Liver (tissue), 9 donors: ENCODE measurements around the gene ZCCHC8. TPM values are rescaled to one million over a fixed set of nuclear protein-coding genes. Genes with fewer than 3 reads are reported as not detected.

ENCODE experiments used
- DNase-seq: peaks from one replicate; pipeline ENCODE4 v3.0.0-alpha.2; 2017; ENCODE audit warnings: low spot score
- H3K27ac ChIP-seq, 2 donors: one replicate each; pipeline ENCODE4 v1.7.0; 2013; ENCODE audit warnings: inconsistent platforms in 2 of 2, low read length in 2 of 2, control low read depth in 1 of 2, low read depth in 1 of 2, mild to moderate bottlenecking in 1 of 2
- H3K27me3 ChIP-seq, 4 donors: one replicate each; pipeline versions ENCODE4 v1.6.1 to v1.7.0; 2013; ENCODE audit warnings: low read length in 3 of 4, inconsistent platforms in 1 of 4, mild to moderate bottlenecking in 1 of 4, moderate library complexity in 1 of 4; ENCODE audit not compliant: control insufficient read depth in 4 of 4, insufficient read depth in 4 of 4
- H3K36me3 ChIP-seq, 4 donors: one replicate each; pipeline versions ENCODE4 v1.6.1 to v1.7.0; 2013; ENCODE audit warnings: low read length in 3 of 4, mild to moderate bottlenecking in 3 of 4, low read depth in 1 of 4, moderate library complexity in 1 of 4; ENCODE audit not compliant: control insufficient read depth in 4 of 4, insufficient read depth in 3 of 4
- H3K4me1 ChIP-seq, 4 donors: one replicate each; pipeline versions ENCODE4 v1.6.1 to v1.7.0; 2013; ENCODE audit warnings: low read length in 3 of 4, mild to moderate bottlenecking in 3 of 4, moderate library complexity in 1 of 4; ENCODE audit not compliant: control insufficient read depth in 4 of 4, insufficient read depth in 4 of 4
- H3K4me3 ChIP-seq, 3 donors: one replicate each; pipeline versions ENCODE4 v1.6.1 to v1.7.0; 2013; ENCODE audit warnings: low read length in 3 of 3, control low read depth in 1 of 3, low read depth in 1 of 3, mild to moderate bottlenecking in 1 of 3
- H3K9ac ChIP-seq, 2 donors: one replicate each; pipeline ENCODE4 v1.7.0; 2013; ENCODE audit warnings: low read length in 2 of 2, mild to moderate bottlenecking in 2 of 2, moderate library complexity in 2 of 2, control low read depth in 1 of 2, low read depth in 1 of 2
- H3K9me3 ChIP-seq, 4 donors: one replicate each; pipeline versions ENCODE4 v1.6.1 to v1.7.0; 2013; ENCODE audit warnings: low read length in 3 of 4; ENCODE audit not compliant: control insufficient read depth in 4 of 4
- ATF3 ChIP-seq: IDR thresholded peaks from 2 replicates; pipeline ENCODE4 v1.6.1; 2016; ENCODE audit warnings: antibody characterized with exemption
- CTCF ChIP-seq: fragments of 150-350 bp; IDR thresholded peaks from 2 replicates; pipeline ENCODE4 v1.5.1; 2017; ENCODE audit warnings: improper control_type of control experiment, low read depth, low read length; ENCODE audit not compliant: missing input control
- EGR1 ChIP-seq, 2 donors: IDR thresholded peaks; 2 replicates each; pipeline ENCODE4 v1.6.1; 2016 to 2018; ENCODE audit warnings: antibody characterized with exemption in 2 of 2, low read depth in 2 of 2
- FOXA1 ChIP-seq: IDR thresholded peaks from 2 replicates; pipeline ENCODE4 v1.6.1; 2016; ENCODE audit warnings: antibody characterized with exemption
- FOXA2 ChIP-seq: IDR thresholded peaks from 2 replicates; pipeline ENCODE4 v1.6.1; 2016; ENCODE audit warnings: antibody characterized with exemption
- GABPA ChIP-seq, 2 donors: IDR thresholded peaks in 1 of 2; conservative IDR thresholded peaks in 1 of 2; 2 replicates each; pipeline ENCODE4 v1.6.1; 2016; ENCODE audit warnings: antibody characterized with exemption in 2 of 2, mild to moderate bottlenecking in 1 of 2, moderate library complexity in 1 of 2
- HNF4A ChIP-seq, 2 donors: conservative IDR thresholded peaks; 2 replicates each; pipeline ENCODE4 v1.6.1; 2016; ENCODE audit warnings: antibody characterized with exemption in 2 of 2, mild to moderate bottlenecking in 2 of 2
- HNF4G ChIP-seq: IDR thresholded peaks from 2 replicates; pipeline ENCODE4 v1.6.1; 2016; ENCODE audit warnings: antibody characterized with exemption
- JUND ChIP-seq, 2 donors: IDR thresholded peaks; 2 replicates each; pipeline ENCODE4 v1.6.1; 2016; ENCODE audit warnings: antibody characterized with exemption in 2 of 2
- MAX ChIP-seq: IDR thresholded peaks from 2 replicates; pipeline ENCODE4 v1.6.1; 2016; ENCODE audit warnings: antibody characterized with exemption
- NR2F2 ChIP-seq: IDR thresholded peaks from 2 replicates; pipeline ENCODE4 v1.6.1; 2016; ENCODE audit warnings: antibody characterized with exemption
- RAD21 ChIP-seq, 2 donors: IDR thresholded peaks; 2 replicates each; pipeline ENCODE4 v1.6.1; 2016; ENCODE audit warnings: antibody characterized with exemption in 2 of 2, mild to moderate bottlenecking in 2 of 2
- REST ChIP-seq: IDR thresholded peaks from 2 replicates; pipeline ENCODE4 v1.6.1; 2016; ENCODE audit warnings: antibody characterized with exemption, mild to moderate bottlenecking
- RXRA ChIP-seq, 2 donors: IDR thresholded peaks; 2 replicates each; pipeline ENCODE4 v1.6.1; 2017 to 2018; ENCODE audit warnings: antibody characterized with exemption in 2 of 2, mild to moderate bottlenecking in 1 of 2
- SP1 ChIP-seq: IDR thresholded peaks from 2 replicates; pipeline ENCODE4 v1.6.1; 2018; ENCODE audit warnings: antibody characterized with exemption, mild to moderate bottlenecking
- TAF1 ChIP-seq: conservative IDR thresholded peaks from 2 replicates; pipeline ENCODE4 v1.6.1; 2016; ENCODE audit warnings: antibody characterized with exemption, mild to moderate bottlenecking
- YY1 ChIP-seq: IDR thresholded peaks from 2 replicates; pipeline ENCODE4 v1.6.1; 2016; ENCODE audit warnings: antibody characterized with exemption, mild to moderate bottlenecking
- ZBTB33 ChIP-seq: IDR thresholded peaks from 2 replicates; pipeline ENCODE4 v1.6.1; 2016; ENCODE audit warnings: antibody characterized with exemption
- WGBS: extraction: QIAGEN DNeasy Blood & Tissue Kit; methylation state at CpG from one replicate; pipeline ENCODE4 v1.1.7; 2013; 5-methylcytosine and 5-hydroxymethylcytosine counted together
- polyA plus RNA-seq, 2 donors: library from polyadenylated mRNA; stranded (reverse) in 1 of 2; unstranded in 1 of 2; fragments of 200-250 nt in 1 of 2; fragments of >200 nt in 1 of 2; fragmentation: Nextera tagmentation in 1 of 2; extraction: Ambion mirVana in 1 of 2; gene quantifications; one replicate each; pipeline versions ENCODE4 v1.2.1 to v1.2.3, GENCODE V29; 2013 to 2015
- total RNA-seq, 2 donors: library from RNA; depleted of rRNA; stranded (reverse); fragments of >200 nt; gene quantifications; one replicate each; pipeline ENCODE4 v1.2.3, GENCODE V29; 2014
- donor health status: healthy.
- donor health status: healthy.
- donor health status: healthy.
- donor health status: healthy.
- donor health status: healthy.

The ZCCHC8 gene
- total and polyA plus RNA-seq, 4 donors = 5.2 to 20.5 (median 12.9) TPM

GRCh38 chr12:122527478-122527944, 26.8 kb upstream of the ZCCHC8 start:
- peaks cover 0 to 3% (median under 1%) of the 10 kb centered on the region in 4 donors for H3K36me3 ChIP-seq
- no peak for DNase-seq
- TF ChIP-seq RXRA (IDR thresholded peaks at IDR 0.05) (no peak), NR2F2 (no peak), JUND (IDR thresholded peaks at IDR 0.05) (no peak), TAF1 (no peak), YY1 (no peak), FOXA2 (no peak), REST (no peak)

GRCh38 chr12:122526683-122527477, 26.1 kb upstream of the ZCCHC8 start, which contains the start of the genes KNTC1 and RSRC2:
TSS of gene KNTC1 (plus strand) at chr12:122527249. CDS start at chr12:122530064, 2,815 bp downstream.
TSS of gene RSRC2 (minus strand) at chr12:122526936. CDS start at chr12:122526853, 83 bp downstream.
- no peaks in the 10 kb centered on the region for H3K9me3 ChIP-seq
- peak within 1 kb of the TSS; percentile 77 to 89 (median 84) for H3K4me3 ChIP-seq
- WGBS = under 1% methylated on average over 51 of the region's 51 CpGs
- TF ChIP-seq SP1 = peak; percentile 91
- TF ChIP-seq RXRA (IDR thresholded peaks at IDR 0.05) = peak in 1 of 2 donors; percentile 49
- peak; percentile 25 to 32 for TF ChIP-seq HNF4A (conservative IDR thresholded peaks at IDR 0.05)
- peak in 1 of 2 donors; percentile 30 for TF ChIP-seq RAD21 (IDR thresholded peaks at IDR 0.05)
- no peak for TF ChIP-seq NR2F2
- peak; percentile 99 for TF ChIP-seq TAF1
- TF ChIP-seq YY1 = peak; percentile 100
- no peak for TF ChIP-seq CTCF
- peak; percentile 35 to 51 for TF ChIP-seq JUND (IDR thresholded peaks at IDR 0.05)
- TF ChIP-seq EGR1 (IDR thresholded peaks at IDR 0.05; ENCODE audit: low read depth in 2 of 2) = peak; percentile 93 to 98
- peak; percentile 90 to 96 for TF ChIP-seq GABPA (IDR thresholded peaks at IDR 0.05 in 1 of 2, conservative IDR thresholded peaks at IDR 0.05 in 1 of 2)
- TF ChIP-seq REST = peak; percentile 96
- peak; percentile 83 for TF ChIP-seq MAX
- peak; percentile 7 for TF ChIP-seq FOXA2
- TF ChIP-seq FOXA1 = peak; percentile 15
- TF ChIP-seq ATF3 = no peak
- peak; percentile 97 for TF ChIP-seq ZBTB33
- no peak for TF ChIP-seq HNF4G
- peaks cover 0 to 38% (median 29%) of the 10 kb centered on the region in 4 donors for H3K4me1 ChIP-seq
- H3K27ac ChIP-seq = peak within 1 kb of the TSS; percentile 94 to 98
- peak within 1 kb of the TSS; percentile 95 for H3K9ac ChIP-seq
- H3K36me3 ChIP-seq = peaks cover 0 to 5% (median 3%) of the 10 kb centered on the region in 4 donors
- peak; percentile 96 for DNase-seq
- H3K27me3 ChIP-seq = no peaks in the 10 kb centered on the region

More at GRCh38 chr12:122527478-122527944, 26.8 kb upstream of the ZCCHC8 start:
- H3K9ac ChIP-seq = peak overlapping the region; percentile 51 to 66
- peak overlapping the region; percentile 59 to 84 (median 84) for H3K4me3 ChIP-seq
- peak overlapping the region in 1 of 2 donors; percentile 98 for H3K27ac ChIP-seq
- no peaks in the 10 kb centered on the region for H3K9me3 ChIP-seq
- peaks cover 0 to 34% (median 28%) of the 10 kb centered on the region in 4 donors for H3K4me1 ChIP-seq
- no peaks in the 10 kb centered on the region for H3K27me3 ChIP-seq
- WGBS = under 1% methylated on average over 21 of the region's 21 CpGs
